Fibroblast of lung (primary cell): ENCODE data around the gene KCND3.

Experiments used
- CTCF ChIP-seq, 2 donors: IDR thresholded peaks in 1 of 2; conservative IDR thresholded peaks in 1 of 2; 1 replicate in 1 of 2; 2 replicates in 1 of 2; pipeline ENCODE4 v1.5.1; 2011 to 2012; ENCODE audit warnings: low read length in 2 of 2, control low read depth in 1 of 2, inconsistent platforms in 1 of 2, low read depth in 1 of 2, mild to moderate bottlenecking in 1 of 2
- EZH2 ChIP-seq: IDR thresholded peaks from 2 replicates; pipeline ENCODE4 v1.5.1; 2012; ENCODE audit warnings: low read length, control low read depth, mild to moderate bottlenecking; ENCODE audit errors: missing control alignments

- TF ChIP-seq CTCF (conservative IDR thresholded peaks at IDR 0.05 in 1 of 2, IDR thresholded peaks at IDR 0.05 in 1 of 2; ENCODE audit: low read depth in 1 of 2, low read length in 2 of 2): no peak
- no peak for TF ChIP-seq EZH2
Observed at GRCh38 chr1:111833334-111833733, 156.1 kb downstream of the KCND3 start.
